ENCODE data around the gene WNT3A. TPM values are rescaled to one million over a fixed set of nuclear protein-coding genes. Genes with fewer than 3 reads are reported as not detected.
"Not testable (repeated sequence)": the region's sequence is repeated elsewhere in the genome, so short reads cannot be mapped to it uniquely, and the experiment has no call there.

Gene WNT3A, protein sequence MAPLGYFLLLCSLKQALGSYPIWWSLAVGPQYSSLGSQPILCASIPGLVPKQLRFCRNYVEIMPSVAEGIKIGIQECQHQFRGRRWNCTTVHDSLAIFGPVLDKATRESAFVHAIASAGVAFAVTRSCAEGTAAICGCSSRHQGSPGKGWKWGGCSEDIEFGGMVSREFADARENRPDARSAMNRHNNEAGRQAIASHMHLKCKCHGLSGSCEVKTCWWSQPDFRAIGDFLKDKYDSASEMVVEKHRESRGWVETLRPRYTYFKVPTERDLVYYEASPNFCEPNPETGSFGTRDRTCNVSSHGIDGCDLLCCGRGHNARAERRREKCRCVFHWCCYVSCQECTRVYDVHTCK
- total RNA-seq (not detected), polyA plus RNA-seq (0.02 TPM)
- long read RNA-seq, donor 1, result 0 reads
- long read RNA-seq, donor 2, result 0 reads
- long read RNA-seq, donor 3, result 0 reads
- long read RNA-seq, donor 4, result 0 reads
- long read RNA-seq, donor 5, result 0 reads
- long read RNA-seq, donor 6, result 0 reads
- long read RNA-seq, donor 7, result 0 reads
- long read RNA-seq, donor 8, result 0 reads
- long read RNA-seq, donor 9, result 0 reads
- long read RNA-seq, donor 10, result 0 reads

DNA sequence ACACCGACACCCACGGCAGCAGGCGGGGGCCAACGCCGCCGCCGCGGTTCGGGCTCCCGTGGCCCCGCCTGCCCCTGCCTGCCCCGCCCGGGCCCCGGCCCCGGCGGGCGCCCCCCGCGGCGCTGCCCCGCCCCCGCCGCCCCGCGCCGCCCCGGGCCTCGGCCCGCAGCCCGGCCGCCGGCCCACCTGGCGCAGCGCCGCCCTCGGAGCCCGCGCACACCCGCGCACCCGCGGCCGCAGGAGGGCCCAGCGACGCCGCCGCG, at the start of gene WNT3A:
Gene WNT3A (plus strand): TSS at position 213 of the 263 bp plus-strand sequence. CDS start 131 bp downstream, outside the sequence.
- no peaks in the 10 kb centered on the region for H3K4me1 ChIP-seq (ENCODE audit: control insufficient read depth in 2 of 2, insufficient read depth in 2 of 2, low read length in 2 of 2)
- peaks cover 0 to 5% of the 10 kb centered on the region in 2 donors for H3K9me3 ChIP-seq (ENCODE audit: control insufficient read depth in 2 of 2, insufficient read depth in 1 of 2, low read length in 1 of 2)
- no peak within 1 kb of the TSS for H3K27ac ChIP-seq (ENCODE audit: low read depth in 1 of 2, low read length in 1 of 2)
- H3K4me3 ChIP-seq (ENCODE audit: low read length in 2 of 2), result no peak within 1 kb of the TSS
- no peaks in the 10 kb centered on the region for H3K36me3 ChIP-seq (ENCODE audit: control insufficient read depth in 2 of 2, insufficient read depth in 2 of 2, low read length in 1 of 2)
- H3K27me3 ChIP-seq (ENCODE audit: control insufficient read depth in 2 of 2, insufficient read depth in 1 of 2, low read length in 1 of 2), result peaks cover 53 to 93% of the 10 kb centered on the region in 2 donors
- 2% methylated on average over 48 of the region's 48 CpGs for WGBS
- DNase-seq (ENCODE audit: low read depth in 6 of 9, low spot score in 9 of 9), result no peak

DNA sequence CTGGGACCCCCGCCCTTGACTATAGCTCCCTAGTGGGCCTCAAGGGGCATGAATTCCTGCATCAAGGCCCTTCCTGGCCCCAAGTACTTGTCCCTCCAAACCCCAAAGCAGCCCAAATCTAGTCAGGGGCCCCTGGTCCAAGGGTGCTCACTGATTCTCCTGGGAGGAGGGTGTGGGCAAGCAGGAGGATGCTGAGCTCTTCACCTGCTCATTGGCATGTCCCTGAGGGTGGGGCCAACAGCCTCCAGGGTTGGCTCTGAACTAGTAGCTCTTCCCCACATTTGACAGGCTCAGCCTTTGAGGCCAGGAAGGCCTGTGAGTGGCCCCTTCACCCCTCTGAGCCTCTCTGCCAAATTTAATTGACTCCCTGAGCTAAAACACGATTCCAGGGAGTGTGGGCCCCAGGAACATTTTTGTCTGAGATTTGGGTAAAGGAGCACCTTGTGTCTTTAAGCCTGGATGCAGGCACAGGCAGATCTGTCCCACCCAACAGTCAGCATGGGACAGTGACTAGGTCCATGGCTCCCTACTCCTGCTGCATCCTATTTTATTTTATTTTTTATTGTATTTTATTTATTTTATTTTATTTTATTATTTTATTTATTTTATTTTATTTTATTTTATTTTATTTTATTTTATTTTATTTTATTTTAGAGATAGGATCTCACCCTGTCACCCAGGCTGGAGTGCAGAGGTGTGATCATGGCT, 48.0 kb upstream of the WNT3A start:
- no peak overlapping the region for H3K27ac ChIP-seq (ENCODE audit: low read depth in 1 of 2, low read length in 1 of 2)
- H3K27me3 ChIP-seq (ENCODE audit: control insufficient read depth in 2 of 2, insufficient read depth in 1 of 2, low read length in 1 of 2), result peaks cover 0 to 6% of the 10 kb centered on the region in 2 donors
- H3K4me1 ChIP-seq (ENCODE audit: control insufficient read depth in 2 of 2, insufficient read depth in 2 of 2, low read length in 2 of 2), result no peaks in the 10 kb centered on the region
- H3K9me3 ChIP-seq (ENCODE audit: control insufficient read depth in 2 of 2, insufficient read depth in 1 of 2, low read length in 1 of 2), result no peaks in the 10 kb centered on the region
- H3K4me3 ChIP-seq (ENCODE audit: low read length in 2 of 2), result no peak overlapping the region
- DNase-seq (ENCODE audit: low read depth in 6 of 9, low spot score in 9 of 9), result no peak
- no peaks in the 10 kb centered on the region for H3K36me3 ChIP-seq (ENCODE audit: control insufficient read depth in 2 of 2, insufficient read depth in 2 of 2, low read length in 1 of 2)
- 91% methylated on average over 2 of the region's 2 CpGs for WGBS

- Histone ChIP-seq H3K4me1 (ENCODE audit: control insufficient read depth in 2 of 2, insufficient read depth in 2 of 2, low read length in 2 of 2) (no peaks in the 10 kb centered on the region), H3K9me3 (ENCODE audit: control insufficient read depth in 2 of 2, insufficient read depth in 1 of 2, low read length in 1 of 2) (no peaks in the 10 kb centered on the region), H3K4me3 (ENCODE audit: low read length in 2 of 2) (no peak overlapping the region), H3K27me3 (ENCODE audit: control insufficient read depth in 2 of 2, insufficient read depth in 1 of 2, low read length in 1 of 2) (peaks cover 0 to 2% of the 10 kb centered on the region in 2 donors), H3K36me3 (ENCODE audit: control insufficient read depth in 2 of 2, insufficient read depth in 2 of 2, low read length in 1 of 2) (no peaks in the 10 kb centered on the region), H3K27ac (ENCODE audit: low read depth in 1 of 2, low read length in 1 of 2) (no peak overlapping the region)
- 97% methylated on average over 10 of the region's 10 CpGs for WGBS
- no peak for DNase-seq (ENCODE audit: low read depth in 6 of 9, low spot score in 9 of 9)
Measured at GRCh38 chr1:227959325-227959860, 47.4 kb upstream of the WNT3A start.

GRCh38 chr1:227961651-227962466, 44.9 kb upstream of the WNT3A start:
- H3K4me1 ChIP-seq (ENCODE audit: control insufficient read depth in 2 of 2, insufficient read depth in 2 of 2, low read length in 2 of 2), result no peaks in the 10 kb centered on the region
- H3K27me3 ChIP-seq (ENCODE audit: control insufficient read depth in 2 of 2, insufficient read depth in 1 of 2, low read length in 1 of 2), result peaks cover 0 to 2% of the 10 kb centered on the region in 2 donors
- no peaks in the 10 kb centered on the region for H3K36me3 ChIP-seq (ENCODE audit: control insufficient read depth in 2 of 2, insufficient read depth in 2 of 2, low read length in 1 of 2)
- DNase-seq (ENCODE audit: low read depth in 6 of 9, low spot score in 9 of 9), result no peak
- H3K4me3 ChIP-seq (ENCODE audit: low read length in 2 of 2), result no peak overlapping the region
- H3K9me3 ChIP-seq (ENCODE audit: control insufficient read depth in 2 of 2, insufficient read depth in 1 of 2, low read length in 1 of 2), result no peaks in the 10 kb centered on the region
- 44% methylated on average over 4 of the region's 4 CpGs for WGBS
- H3K27ac ChIP-seq (ENCODE audit: low read depth in 1 of 2, low read length in 1 of 2), result no peak overlapping the region

- 99% methylated on average over 2 of the region's 2 CpGs for WGBS
- H3K27me3 ChIP-seq (ENCODE audit: control insufficient read depth in 2 of 2, insufficient read depth in 1 of 2, low read length in 1 of 2); H3K27ac ChIP-seq (ENCODE audit: low read depth in 1 of 2, low read length in 1 of 2); DNase-seq (ENCODE audit: low read depth in 6 of 9, low spot score in 9 of 9); H3K36me3 ChIP-seq (ENCODE audit: control insufficient read depth in 2 of 2, insufficient read depth in 2 of 2, low read length in 1 of 2); H3K4me3 ChIP-seq (ENCODE audit: low read length in 2 of 2); H3K9me3 ChIP-seq (ENCODE audit: control insufficient read depth in 2 of 2, insufficient read depth in 1 of 2, low read length in 1 of 2); H3K4me1 ChIP-seq (ENCODE audit: control insufficient read depth in 2 of 2, insufficient read depth in 2 of 2, low read length in 2 of 2): not testable (repeated sequence)
Measured at GRCh38 chr1:227966733-227967132, 40.1 kb upstream of the WNT3A start.

DNA sequence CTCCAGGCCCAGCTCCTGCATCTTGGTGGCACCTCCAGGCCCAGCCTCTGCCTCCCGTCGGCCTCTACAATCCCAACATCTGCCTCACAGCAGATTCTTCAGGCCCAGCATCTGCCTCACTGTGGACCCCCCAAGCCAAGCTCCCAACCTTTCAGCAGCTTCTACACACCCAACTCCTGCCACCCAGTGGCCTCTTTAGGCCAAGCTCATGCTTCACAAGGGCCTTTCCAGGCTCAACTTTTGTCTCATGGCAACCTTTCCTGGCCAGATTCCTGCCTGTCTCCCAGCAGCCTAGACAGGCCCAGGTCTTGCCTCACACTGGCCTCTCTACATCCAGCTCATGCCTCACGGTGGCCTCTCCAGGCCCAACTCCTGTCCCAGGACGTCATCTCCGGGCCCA, 39.0 kb upstream of the WNT3A start:
- not testable (repeated sequence) for H3K4me1 ChIP-seq (ENCODE audit: control insufficient read depth in 2 of 2, insufficient read depth in 2 of 2, low read length in 2 of 2); H3K27ac ChIP-seq (ENCODE audit: low read depth in 1 of 2, low read length in 1 of 2); H3K36me3 ChIP-seq (ENCODE audit: control insufficient read depth in 2 of 2, insufficient read depth in 2 of 2, low read length in 1 of 2); DNase-seq (ENCODE audit: low read depth in 6 of 9, low spot score in 9 of 9); H3K27me3 ChIP-seq (ENCODE audit: control insufficient read depth in 2 of 2, insufficient read depth in 1 of 2, low read length in 1 of 2); H3K9me3 ChIP-seq (ENCODE audit: control insufficient read depth in 2 of 2, insufficient read depth in 1 of 2, low read length in 1 of 2); H3K4me3 ChIP-seq (ENCODE audit: low read length in 2 of 2)
- 95% methylated on average over 5 of the region's 5 CpGs for WGBS

DNA sequence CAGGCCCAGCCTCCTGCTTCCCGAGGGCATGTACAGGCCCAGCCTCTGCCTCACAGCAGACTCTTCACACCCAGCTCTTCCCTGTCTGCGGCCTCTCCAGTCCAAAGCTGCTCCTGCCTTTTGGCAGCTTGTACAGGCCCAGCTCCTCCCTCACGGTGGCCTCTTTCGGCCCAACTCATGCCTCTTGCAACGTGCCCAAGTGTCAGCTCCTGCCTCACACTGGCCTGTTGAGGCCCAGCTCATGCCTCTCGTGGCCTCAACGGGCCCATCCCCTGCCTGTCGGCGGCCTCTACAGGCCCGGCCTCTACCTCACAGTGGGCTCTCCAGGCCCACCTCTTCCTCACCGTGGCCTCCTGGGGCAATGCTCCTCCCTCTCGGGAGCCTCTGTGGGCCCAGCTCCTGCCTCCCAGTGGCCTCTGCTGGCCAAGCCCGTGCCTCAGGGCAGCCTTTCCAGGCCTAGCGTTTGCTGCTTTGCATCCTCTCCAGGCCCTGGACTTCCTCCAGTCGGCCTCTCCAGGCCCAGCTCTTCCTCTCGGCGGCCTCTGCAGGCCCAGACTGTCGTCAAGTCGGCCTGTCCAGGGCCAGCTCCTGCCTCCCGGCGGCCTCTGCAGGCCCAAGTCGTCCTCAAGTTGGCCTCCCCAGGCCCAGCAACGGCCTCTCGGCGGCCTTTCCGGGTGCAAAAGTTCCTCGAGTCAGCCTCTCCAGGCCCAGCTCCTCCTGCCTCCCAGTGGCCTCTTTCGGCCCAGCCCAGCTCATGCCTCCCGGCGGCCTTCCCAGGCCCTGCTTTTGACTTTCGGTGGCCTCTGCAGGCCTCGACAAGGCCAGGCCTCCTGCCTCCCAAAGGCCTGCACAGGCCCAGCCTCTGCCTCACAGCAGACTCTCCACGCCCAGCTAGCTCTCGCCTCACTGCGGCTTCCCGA, 36.5 kb upstream of the WNT3A start:
- not testable (repeated sequence) for H3K27me3 ChIP-seq (ENCODE audit: control insufficient read depth in 2 of 2, insufficient read depth in 1 of 2, low read length in 1 of 2); DNase-seq (ENCODE audit: low read depth in 6 of 9, low spot score in 9 of 9); H3K4me1 ChIP-seq (ENCODE audit: control insufficient read depth in 2 of 2, insufficient read depth in 2 of 2, low read length in 2 of 2); H3K27ac ChIP-seq (ENCODE audit: low read depth in 1 of 2, low read length in 1 of 2); H3K4me3 ChIP-seq (ENCODE audit: low read length in 2 of 2); H3K9me3 ChIP-seq (ENCODE audit: control insufficient read depth in 2 of 2, insufficient read depth in 1 of 2, low read length in 1 of 2); H3K36me3 ChIP-seq (ENCODE audit: control insufficient read depth in 2 of 2, insufficient read depth in 2 of 2, low read length in 1 of 2)
- WGBS, result 95% methylated on average over 36 of the region's 36 CpGs

- not testable (repeated sequence) for H3K4me1 ChIP-seq (ENCODE audit: control insufficient read depth in 2 of 2, insufficient read depth in 2 of 2, low read length in 2 of 2); H3K27ac ChIP-seq (ENCODE audit: low read depth in 1 of 2, low read length in 1 of 2); H3K27me3 ChIP-seq (ENCODE audit: control insufficient read depth in 2 of 2, insufficient read depth in 1 of 2, low read length in 1 of 2); H3K9me3 ChIP-seq (ENCODE audit: control insufficient read depth in 2 of 2, insufficient read depth in 1 of 2, low read length in 1 of 2); DNase-seq (ENCODE audit: low read depth in 6 of 9, low spot score in 9 of 9); H3K4me3 ChIP-seq (ENCODE audit: low read length in 2 of 2); H3K36me3 ChIP-seq (ENCODE audit: control insufficient read depth in 2 of 2, insufficient read depth in 2 of 2, low read length in 1 of 2)
- 97% methylated on average over 12 of the region's 17 CpGs for WGBS
Measured at GRCh38 chr1:227971216-227971615, 35.6 kb upstream of the WNT3A start.
